Bronchial epithelial cell (primary cell): ENCODE results near the gene TCF20. TPM values are rescaled to one million over a fixed set of nuclear protein-coding genes. Genes with fewer than 3 reads are reported as not detected.

Experiments used
- DNase-seq: peaks from one replicate; pipeline ENCODE4 v3.0.0-alpha.2; 2010; ENCODE audit warnings: low read depth
- FAIRE-seq: peaks from 2 replicates; lab custom pipeline; 2011; peaks lifted over from hg19 to GRCh38; lab: Jason Lieb, UNC
- H3K27me3 ChIP-seq: 2 replicates; pipeline ENCODE4 v1.5.1; 2011; ENCODE audit warnings: low read length; ENCODE audit not compliant: control insufficient read depth, insufficient read depth
- H3K36me3 ChIP-seq: 2 replicates; pipeline ENCODE4 v1.5.1; 2011; ENCODE audit warnings: low read length; ENCODE audit not compliant: control insufficient read depth, insufficient read depth
- H3K4me3 ChIP-seq: 2 replicates; pipeline ENCODE4 v1.5.1; 2011; ENCODE audit warnings: mild to moderate bottlenecking, low read depth, low read length, control low read depth
- total RNA-seq: library from RNA; depleted of rRNA; stranded (reverse); fragments of >200 nt; gene quantifications from 2 replicates; pipeline ENCODE4 v1.2.1, GENCODE V29; 2014
- TF ChIP-seq, protein P1 (sequence below): IDR thresholded peaks from 2 replicates; pipeline ENCODE4 v1.5.1; 2011; ENCODE audit warnings: mild to moderate bottlenecking, moderate library complexity, low read length, control low read depth, inconsistent platforms; ENCODE audit not compliant: insufficient read depth, severe bottlenecking

Gene TCF20
- total RNA-seq, 1 donor from 2014 or later = 40.8 TPM

DNA sequence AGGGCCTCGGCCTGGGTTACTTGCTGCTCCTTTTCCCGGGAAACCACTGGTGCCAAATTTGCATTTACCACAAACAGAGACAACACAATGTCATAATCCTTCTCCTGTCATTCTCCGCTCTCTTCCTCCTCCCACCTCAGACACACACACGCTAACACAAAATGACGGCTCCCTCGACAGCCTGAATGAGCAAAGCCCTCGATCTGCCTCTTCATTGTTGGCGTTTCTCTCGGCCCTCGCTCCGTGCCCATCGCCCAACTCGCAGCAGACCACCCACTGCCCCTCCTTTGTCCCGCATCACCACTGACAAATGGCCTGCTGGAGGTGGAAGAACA is 12.5 kb upstream of the TCF20 start:
- DNase-seq (no peak), FAIRE-seq (no peak)
- Histone ChIP-seq H3K4me3 (no peak overlapping the region), H3K27me3 (peaks cover 11% of the 10 kb centered on the region), H3K36me3 (no peaks in the 10 kb centered on the region)
- TF ChIP-seq, protein P1, sequence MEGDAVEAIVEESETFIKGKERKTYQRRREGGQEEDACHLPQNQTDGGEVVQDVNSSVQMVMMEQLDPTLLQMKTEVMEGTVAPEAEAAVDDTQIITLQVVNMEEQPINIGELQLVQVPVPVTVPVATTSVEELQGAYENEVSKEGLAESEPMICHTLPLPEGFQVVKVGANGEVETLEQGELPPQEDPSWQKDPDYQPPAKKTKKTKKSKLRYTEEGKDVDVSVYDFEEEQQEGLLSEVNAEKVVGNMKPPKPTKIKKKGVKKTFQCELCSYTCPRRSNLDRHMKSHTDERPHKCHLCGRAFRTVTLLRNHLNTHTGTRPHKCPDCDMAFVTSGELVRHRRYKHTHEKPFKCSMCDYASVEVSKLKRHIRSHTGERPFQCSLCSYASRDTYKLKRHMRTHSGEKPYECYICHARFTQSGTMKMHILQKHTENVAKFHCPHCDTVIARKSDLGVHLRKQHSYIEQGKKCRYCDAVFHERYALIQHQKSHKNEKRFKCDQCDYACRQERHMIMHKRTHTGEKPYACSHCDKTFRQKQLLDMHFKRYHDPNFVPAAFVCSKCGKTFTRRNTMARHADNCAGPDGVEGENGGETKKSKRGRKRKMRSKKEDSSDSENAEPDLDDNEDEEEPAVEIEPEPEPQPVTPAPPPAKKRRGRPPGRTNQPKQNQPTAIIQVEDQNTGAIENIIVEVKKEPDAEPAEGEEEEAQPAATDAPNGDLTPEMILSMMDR = no peak

DNA sequence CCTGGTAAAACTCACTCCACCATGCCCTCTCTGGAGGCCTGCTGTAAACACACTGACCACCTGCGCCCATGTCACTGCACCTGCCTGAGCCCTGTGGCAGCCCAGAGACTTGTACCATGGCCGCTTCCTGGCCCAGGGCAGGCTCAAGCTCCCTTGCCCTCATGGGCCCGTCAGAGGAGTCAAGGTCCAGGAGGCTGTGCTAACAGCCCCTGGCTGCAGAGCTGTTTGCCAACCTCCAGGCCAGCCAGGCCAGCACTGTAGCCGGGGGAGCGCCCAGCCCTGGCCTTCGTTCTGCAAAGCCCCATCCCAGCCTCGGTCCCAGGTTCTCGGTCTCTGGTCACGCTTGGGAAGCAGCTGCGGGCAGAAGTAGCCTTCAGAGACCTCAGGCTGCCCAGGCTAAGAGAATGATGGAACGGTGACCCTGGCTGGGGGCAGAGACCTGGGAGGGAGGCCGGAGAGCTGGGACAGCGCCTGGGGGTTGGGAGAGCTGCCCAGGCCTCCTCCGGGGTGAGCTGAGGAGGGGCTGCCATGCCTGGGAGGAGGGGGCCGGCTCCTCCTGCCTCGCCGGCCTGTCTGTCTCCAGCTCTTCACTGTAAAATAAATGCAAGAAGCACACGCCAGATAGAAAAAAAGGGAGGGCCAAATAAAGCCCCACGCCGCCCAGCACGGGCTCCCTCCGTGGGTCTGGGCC is 11.9 kb upstream of the TCF20 start:
- Histone ChIP-seq H3K27me3 (peaks cover 11% of the 10 kb centered on the region), H3K4me3 (no peak overlapping the region), H3K36me3 (no peaks in the 10 kb centered on the region)
- TF ChIP-seq, protein P1 = no peak
- no peak for DNase-seq
- no peak for FAIRE-seq

DNA sequence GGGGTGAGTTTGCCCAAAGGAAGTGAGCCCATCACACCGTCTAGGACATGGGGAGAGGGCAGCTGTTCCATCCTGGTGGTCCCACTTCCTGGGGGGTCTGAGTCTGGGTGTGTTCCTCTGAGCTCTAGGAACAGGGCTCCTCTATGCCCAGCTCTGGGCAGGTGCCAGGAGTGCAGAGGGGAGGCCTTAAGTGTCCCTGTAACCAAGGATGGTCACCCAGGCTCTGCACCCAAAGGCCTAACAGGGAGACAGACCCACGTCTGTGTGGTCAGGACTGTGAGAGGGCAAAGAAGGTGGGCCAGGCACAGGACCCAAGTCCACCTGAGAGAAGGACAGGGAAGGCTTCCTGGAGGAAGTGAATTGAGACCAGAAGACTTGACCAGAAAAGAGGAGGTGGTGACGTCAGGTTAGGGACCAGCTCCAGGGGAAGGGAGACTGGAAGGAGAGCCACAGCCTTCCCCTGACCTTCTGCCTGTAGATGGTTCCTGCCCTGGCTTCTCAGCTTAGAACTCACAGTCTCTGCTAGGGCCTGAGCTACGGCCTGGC is 11.3 kb upstream of the TCF20 start:
- Histone ChIP-seq H3K27me3 (peaks cover 11% of the 10 kb centered on the region), H3K4me3 (no peak overlapping the region), H3K36me3 (no peaks in the 10 kb centered on the region)
- TF ChIP-seq, protein P1 = no peak
- DNase-seq = no peak
- no peak for FAIRE-seq

DNA sequence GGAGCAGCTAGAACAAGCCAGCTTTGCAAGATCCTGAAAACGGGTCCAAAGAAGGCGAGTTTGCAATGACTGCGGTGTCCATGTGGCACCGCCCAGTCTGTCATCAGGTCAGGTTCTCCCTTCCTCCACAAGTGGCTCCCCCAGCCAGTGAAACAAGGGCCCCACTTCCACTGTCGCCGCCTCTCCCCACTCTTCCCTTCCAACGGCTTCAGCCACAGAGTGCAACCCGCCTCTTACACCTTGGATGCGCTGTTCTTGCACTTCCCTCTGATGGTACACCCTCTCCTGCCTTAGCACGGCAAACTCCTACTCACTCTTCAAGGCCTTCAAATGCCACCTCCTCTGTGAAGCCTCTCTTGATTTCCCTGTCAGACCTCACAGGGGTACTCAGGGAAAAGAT is 10.8 kb upstream of the TCF20 start:
- DNase-seq (no peak), FAIRE-seq (no peak)
- no peak overlapping the region for H3K4me3 ChIP-seq
- H3K36me3 ChIP-seq = no peaks in the 10 kb centered on the region
- TF ChIP-seq, protein P1 = no peak
- H3K27me3 ChIP-seq = peaks cover 11% of the 10 kb centered on the region

DNA sequence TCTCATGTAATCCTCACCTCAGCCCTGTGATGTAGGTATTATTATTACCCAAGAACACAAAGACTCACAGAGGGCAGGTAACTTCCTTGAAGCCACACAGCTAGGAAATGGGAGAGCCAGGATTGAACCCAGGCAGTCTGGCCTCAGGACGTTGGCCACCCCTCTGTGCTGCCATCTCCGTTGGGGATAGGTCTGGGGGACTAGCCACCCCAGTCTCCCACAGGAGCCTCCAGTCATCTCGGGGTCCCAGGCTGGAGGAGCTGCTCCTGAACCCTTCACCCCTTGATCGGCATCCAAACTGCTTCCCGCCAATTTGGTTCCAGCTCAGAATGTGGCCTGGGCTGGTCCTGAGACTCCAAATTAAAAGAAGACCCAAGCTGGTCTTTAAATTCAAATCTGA is 10.4 kb upstream of the TCF20 start:
- TF ChIP-seq, protein P1 = no peak
- H3K4me3 ChIP-seq = no peak overlapping the region
- FAIRE-seq (no peak), DNase-seq (peak; percentile 13)
- H3K27me3 ChIP-seq = peaks cover 11% of the 10 kb centered on the region
- H3K36me3 ChIP-seq = no peaks in the 10 kb centered on the region

DNA sequence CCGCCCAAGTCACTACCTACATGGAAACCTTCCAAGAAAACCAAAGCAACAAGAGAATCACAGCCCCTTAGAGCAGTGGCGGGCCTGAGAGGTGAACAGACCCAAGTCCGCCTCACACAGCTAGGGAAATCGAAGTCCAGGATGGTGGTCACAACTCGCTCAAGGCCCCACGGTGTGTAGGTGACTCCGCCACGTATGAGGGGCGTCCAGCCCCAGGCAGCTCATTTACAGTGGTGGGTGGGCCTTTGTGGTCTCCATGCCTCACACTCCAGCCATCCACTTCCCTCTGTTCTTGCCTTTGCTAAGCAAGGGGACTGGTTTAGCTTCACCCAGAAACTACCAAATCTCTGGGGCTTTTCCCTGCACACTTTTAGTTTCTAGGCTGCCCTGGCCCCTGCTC is 9.7 kb upstream of the TCF20 start:
- H3K27me3 ChIP-seq = peaks cover 11% of the 10 kb centered on the region
- TF ChIP-seq, protein P1 = no peak
- H3K4me3 ChIP-seq = no peak overlapping the region
- FAIRE-seq (peak; percentile 85), DNase-seq (no peak)
- H3K36me3 ChIP-seq = no peaks in the 10 kb centered on the region
